Measurements from ENCODE around the gene HOMER3.

DNA sequence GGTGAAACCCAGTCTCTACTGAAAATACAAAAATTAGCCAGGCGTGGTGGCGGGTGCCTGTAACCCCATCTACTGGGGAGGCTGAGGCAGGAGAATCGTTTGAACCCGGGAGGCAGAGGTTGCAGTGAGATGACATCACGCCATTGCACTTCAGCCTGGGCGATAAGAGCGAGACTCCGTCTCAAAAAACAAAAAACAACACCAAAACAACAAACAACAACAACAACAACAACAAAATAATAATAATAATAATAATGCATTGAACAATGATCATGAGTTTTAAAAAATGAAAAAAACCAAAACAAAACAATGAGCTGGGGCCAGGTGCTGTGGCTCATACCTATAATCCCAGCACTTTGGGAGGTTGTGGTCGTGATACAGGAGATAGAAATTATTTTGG lies 23.1 kb upstream of the HOMER3 start:
- TF ChIP-seq, protein P1, sequence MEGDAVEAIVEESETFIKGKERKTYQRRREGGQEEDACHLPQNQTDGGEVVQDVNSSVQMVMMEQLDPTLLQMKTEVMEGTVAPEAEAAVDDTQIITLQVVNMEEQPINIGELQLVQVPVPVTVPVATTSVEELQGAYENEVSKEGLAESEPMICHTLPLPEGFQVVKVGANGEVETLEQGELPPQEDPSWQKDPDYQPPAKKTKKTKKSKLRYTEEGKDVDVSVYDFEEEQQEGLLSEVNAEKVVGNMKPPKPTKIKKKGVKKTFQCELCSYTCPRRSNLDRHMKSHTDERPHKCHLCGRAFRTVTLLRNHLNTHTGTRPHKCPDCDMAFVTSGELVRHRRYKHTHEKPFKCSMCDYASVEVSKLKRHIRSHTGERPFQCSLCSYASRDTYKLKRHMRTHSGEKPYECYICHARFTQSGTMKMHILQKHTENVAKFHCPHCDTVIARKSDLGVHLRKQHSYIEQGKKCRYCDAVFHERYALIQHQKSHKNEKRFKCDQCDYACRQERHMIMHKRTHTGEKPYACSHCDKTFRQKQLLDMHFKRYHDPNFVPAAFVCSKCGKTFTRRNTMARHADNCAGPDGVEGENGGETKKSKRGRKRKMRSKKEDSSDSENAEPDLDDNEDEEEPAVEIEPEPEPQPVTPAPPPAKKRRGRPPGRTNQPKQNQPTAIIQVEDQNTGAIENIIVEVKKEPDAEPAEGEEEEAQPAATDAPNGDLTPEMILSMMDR (conservative IDR thresholded peaks at IDR 0.05 in 1 of 2, IDR thresholded peaks at IDR 0.05 in 1 of 2; ENCODE audit: extremely low read depth in 1 of 2, insufficient read depth in 1 of 2, low read depth in 1 of 2, low read length in 2 of 2) = no peak
- no peak for TF ChIP-seq EZH2 (IDR thresholded peaks at IDR 0.05; ENCODE audit: borderline replicate concordance, low read length)

Measured in mammary epithelial cell (primary cell).